HT1080 (cell line): ENCODE measurements around the gene TPCN2. TPM values are rescaled to one million over a fixed set of nuclear protein-coding genes. Genes with fewer than 3 reads are reported as not detected.

Source experiments
- DNase-seq: peaks from one replicate; pipeline ENCODE4 v3.0.0-alpha.2; 2015; ENCODE audit warnings: low read depth
- small RNA-seq: library from RNA; depleted of rRNA; stranded (forward); fragments of <200 nt; gene quantifications from one replicate; pipeline ENCODE3, GENCODE V24; 2014
- total RNA-seq: library from RNA; depleted of rRNA; stranded (reverse); fragments of >200 nt; shearing (Covaris generic); gene quantifications from 2 replicates; pipeline ENCODE4 v1.2.3, GENCODE V29; 2014; rRNA removed

TPCN2 gene
- total RNA-seq, 1 experiment from 2014 or later, result 7.2 TPM

DNA sequence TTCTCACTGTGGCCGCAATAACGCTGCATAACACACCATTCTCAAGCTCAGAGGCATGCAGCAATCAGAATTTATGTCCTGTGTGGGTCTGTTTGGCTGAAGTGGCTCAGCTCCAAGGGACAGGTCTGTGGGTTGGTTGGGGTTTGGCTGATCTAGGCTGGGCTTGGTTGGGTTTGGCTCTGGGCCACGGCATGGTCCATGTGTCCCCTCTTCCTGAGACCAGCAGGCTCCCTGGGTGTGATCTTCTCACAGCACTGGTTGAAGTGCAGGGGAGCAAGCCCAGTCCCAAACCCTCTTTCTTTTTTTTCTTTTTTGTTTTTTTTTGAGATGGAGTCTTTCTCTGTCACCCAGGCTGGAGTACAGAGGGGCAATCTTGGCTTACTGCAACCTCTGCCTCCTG lies 132.0 kb downstream of the TPCN2 start:
- no peak for DNase-seq

DNA sequence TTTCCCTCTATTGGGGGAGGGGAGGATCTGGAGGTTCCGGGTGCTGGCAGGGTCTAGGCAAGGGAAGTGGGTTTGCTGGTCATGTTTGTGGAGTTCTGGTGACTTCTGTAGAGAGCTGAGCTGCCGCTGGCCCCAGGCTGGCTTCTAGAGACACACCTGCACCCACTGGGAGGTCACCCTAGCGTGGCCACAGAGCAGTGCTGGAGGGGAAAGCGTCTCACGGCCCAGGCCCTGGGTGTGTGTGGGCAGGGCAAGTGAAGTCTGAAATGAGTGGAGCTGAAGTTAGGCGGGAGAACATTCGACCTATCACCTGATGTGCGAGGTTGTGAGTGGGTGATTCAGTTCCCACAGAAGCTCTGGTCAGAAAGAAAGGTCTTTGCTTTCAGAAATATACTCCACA lies 134.9 kb downstream of the TPCN2 start:
- no peak for DNase-seq

Small RNAs within 50 kb of the gene (small RNA-seq; reads per million reads assigned to genes)
- gene MIR3164, result not detected

Other genes starting within 250 kb of the TPCN2 start
- 0.37 and 0.39 TPM in 2 replicates for gene CPT1A, start 207.0 kb upstream of the TPCN2 start, total RNA-seq
- 163 and 206 TPM in 2 replicates for gene MRPL21, start 145.1 kb upstream of the TPCN2 start, total RNA-seq
- 6.6 and 8.5 TPM in 2 replicates for gene IGHMBP2, start 145.0 kb upstream of the TPCN2 start, total RNA-seq
- not detected in 2 replicates for gene MRGPRD, start 67.9 kb upstream of the TPCN2 start, total RNA-seq
- gene MRGPRF, start 35.7 kb upstream of the TPCN2 start, total RNA-seq, result 0.03 TPM in 1 of 2 replicates, not detected in the other
- 0.03 TPM in 1 of 2 replicates, not detected in the other for gene SMIM38, start 107.0 kb downstream of the TPCN2 start, total RNA-seq
- 0.73 and 1.1 TPM in 2 replicates for gene MYEOV, start 245.2 kb downstream of the TPCN2 start, total RNA-seq